Endothelial cell (in vitro differentiated cells): ENCODE results near the gene TCOF1. TPM values are rescaled to one million over a fixed set of nuclear protein-coding genes. Genes with fewer than 3 reads are reported as not detected.

Experiments
- DNase-seq: peaks from one replicate; pipeline ENCODE4 v3.0.0; 2021; ENCODE audit warnings: low spot score
- H3K27ac Mint-ChIP-seq: one replicate; pipeline ENCODE4 v1.8.0; 2021; ENCODE audit warnings: mixed read lengths, inconsistent platforms; ENCODE audit not compliant: unreplicated experiment
- H3K27me3 Mint-ChIP-seq: one replicate; pipeline ENCODE4 v1.8.0; 2021; ENCODE audit warnings: mild to moderate bottlenecking, moderate library complexity, mixed read lengths, inconsistent platforms; ENCODE audit not compliant: unreplicated experiment
- H3K36me3 Mint-ChIP-seq: one replicate; pipeline ENCODE4 v1.8.0; 2021; ENCODE audit warnings: mild to moderate bottlenecking, low read depth, mixed read lengths, inconsistent platforms; ENCODE audit not compliant: unreplicated experiment
- H3K4me1 Mint-ChIP-seq: one replicate; pipeline ENCODE4 v1.8.0; 2021; ENCODE audit warnings: mild to moderate bottlenecking, mixed read lengths, inconsistent platforms; ENCODE audit not compliant: unreplicated experiment
- H3K4me3 Mint-ChIP-seq: one replicate; pipeline ENCODE4 v1.8.0; 2021; ENCODE audit warnings: mild to moderate bottlenecking, mixed read lengths, inconsistent platforms; ENCODE audit not compliant: unreplicated experiment
- H3K9me3 Mint-ChIP-seq: one replicate; pipeline ENCODE4 v1.8.0; 2021; ENCODE audit warnings: mixed read lengths, inconsistent platforms; ENCODE audit not compliant: unreplicated experiment
- CTCF ChIP-seq: fragments of 200-600 bp; sonication (generic); IDR thresholded peaks from one replicate; pipeline ENCODE4 v1.5.0; 2021; ENCODE audit warnings: antibody characterized with exemption; ENCODE audit not compliant: unreplicated experiment
- total RNA-seq: library from RNA; stranded (reverse); fragmentation: NEBNext Ultra II Directional; extraction: Animal tissue kit (Norgen Biotek cat#: 25700); gene quantifications from one replicate; pipeline ENCODE4 v1.2.1, GENCODE V29; 2021; ENCODE audit not compliant: unreplicated experiment

The TCOF1 gene
- total RNA-seq, 1 donor from 2014 or later: 41.5 TPM

GRCh38 chr5:150352244-150353031 lies 5.1 kb upstream of the TCOF1 start:
- Mint-ChIP-seq H3K4me1 (peaks cover 32% of the 10 kb centered on the region), H3K4me3 (no peak overlapping the region)
- no peak for DNase-seq

DNA sequence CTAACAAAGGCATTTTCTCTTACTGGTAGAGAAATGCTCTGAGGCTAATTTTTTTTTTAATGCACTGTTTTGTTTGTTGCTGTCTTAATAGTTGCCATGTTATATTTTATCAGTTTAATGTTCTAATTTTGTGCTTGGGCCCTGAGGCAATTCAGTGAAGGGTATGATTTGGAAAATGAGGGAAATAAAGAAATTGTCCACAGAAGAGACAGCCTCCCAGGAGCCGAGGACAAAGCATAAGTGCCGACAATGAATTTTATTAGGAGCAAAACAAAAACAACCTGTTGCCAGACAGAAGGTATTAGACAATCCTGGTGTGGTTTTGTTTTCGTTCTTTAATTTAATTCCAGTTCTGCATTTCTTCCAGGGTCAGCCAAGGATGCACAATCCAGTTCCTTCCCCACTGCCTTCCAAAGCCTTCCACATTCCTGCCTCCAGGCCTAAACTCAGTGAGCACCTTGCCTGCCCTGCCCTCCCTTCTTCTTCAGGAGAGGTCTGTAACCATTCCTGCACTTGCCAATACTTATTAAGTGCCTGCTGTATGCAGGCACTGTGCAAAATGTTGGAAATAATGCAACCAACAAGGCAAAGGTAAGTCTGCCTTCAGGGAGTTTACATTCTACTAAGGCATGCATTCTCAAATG lies 4.3 kb upstream of the TCOF1 start:
- Mint-ChIP-seq H3K4me1 (peaks cover 32% of the 10 kb centered on the region), H3K36me3 (no peaks in the 10 kb centered on the region), H3K27ac (no peak overlapping the region), H3K9me3 (no peaks in the 10 kb centered on the region), H3K27me3 (peaks cover 6% of the 10 kb centered on the region), H3K4me3 (no peak overlapping the region)
- DNase-seq: no peak
- TF ChIP-seq CTCF: no peak

More at GRCh38 chr5:150352244-150353031, 5.1 kb upstream of the TCOF1 start:
- H3K9me3 Mint-ChIP-seq: no peaks in the 10 kb centered on the region
- H3K27me3 Mint-ChIP-seq: peaks cover 6% of the 10 kb centered on the region
- no peaks in the 10 kb centered on the region for H3K36me3 Mint-ChIP-seq
- no peak overlapping the region for H3K27ac Mint-ChIP-seq
- no peak for TF ChIP-seq CTCF

DNA sequence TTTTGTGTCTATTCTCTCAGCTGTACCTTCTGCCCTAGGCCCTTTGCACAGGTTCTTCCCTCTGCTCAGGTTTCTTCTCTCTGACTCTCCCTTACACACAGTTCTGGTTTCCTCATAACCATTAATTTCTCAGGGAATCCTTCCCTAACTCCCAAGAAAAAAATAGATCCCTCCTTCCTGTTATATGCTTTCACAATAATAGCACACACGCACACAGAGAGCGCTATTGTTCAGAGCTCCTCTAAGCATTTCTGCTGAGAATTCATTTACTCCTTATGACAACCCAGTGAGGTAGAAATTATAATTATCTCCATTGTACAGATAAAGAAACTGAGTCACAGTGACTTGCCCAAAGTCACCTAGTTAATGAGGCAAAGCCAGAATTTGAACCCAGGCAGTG lies 1.7 kb upstream of the TCOF1 start:
- Mint-ChIP-seq H3K27me3 (peaks cover 8% of the 10 kb centered on the region), H3K4me3 (no peak overlapping the region), H3K4me1 (peaks cover 30% of the 10 kb centered on the region), H3K27ac (peak overlapping the region; percentile 2), H3K9me3 (no peaks in the 10 kb centered on the region), H3K36me3 (peaks cover 5% of the 10 kb centered on the region)
- no peak for DNase-seq
- no peak for TF ChIP-seq CTCF

DNA sequence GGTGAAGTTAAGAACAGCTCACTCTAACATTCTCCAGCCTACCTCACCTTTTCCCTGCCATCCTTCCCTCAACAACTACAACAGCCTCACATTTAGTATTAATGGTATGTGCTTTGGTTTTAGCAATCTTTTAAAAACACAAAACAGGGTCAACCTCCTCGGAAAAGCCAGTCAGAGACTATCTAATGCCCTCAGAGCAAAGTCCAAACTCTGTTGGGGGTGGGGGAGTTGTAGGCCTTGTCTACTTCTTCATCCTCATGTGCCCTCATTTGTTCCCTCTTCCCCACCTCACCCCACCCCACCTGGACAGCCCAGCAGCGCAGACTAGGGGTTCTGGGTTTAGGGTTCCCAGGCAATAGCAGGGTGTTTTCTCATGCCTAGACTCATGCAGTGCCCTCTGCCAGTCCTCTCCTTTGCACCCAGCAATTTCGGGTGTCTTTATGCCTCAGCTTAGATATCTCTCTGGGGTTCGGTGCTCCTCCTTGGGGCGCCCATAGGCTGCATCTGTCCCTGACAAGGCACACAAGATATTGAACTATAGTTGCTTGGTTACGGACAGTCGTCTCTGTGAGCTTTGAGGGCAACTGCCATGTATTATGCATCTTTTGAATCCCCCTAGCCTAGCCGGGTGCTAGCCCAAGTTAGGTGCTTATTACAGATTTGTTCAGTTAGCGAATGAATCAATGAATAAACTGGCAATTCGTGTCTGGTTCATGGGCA lies 762 bp upstream of the TCOF1 start:
- Mint-ChIP-seq H3K36me3 (peaks cover 9% of the 10 kb centered on the region), H3K4me1 (peaks cover 22% of the 10 kb centered on the region), H3K27me3 (peaks cover 9% of the 10 kb centered on the region), H3K9me3 (no peaks in the 10 kb centered on the region), H3K4me3 (peak overlapping the region; percentile 83), H3K27ac (peak overlapping the region; percentile 74)
- no peak for TF ChIP-seq CTCF
- no peak for DNase-seq
